HG02973 (cell line): ENCODE results near the gene RANBP1.
A peak's percentile ranks its signal among the peaks of the same experiment; 100 is the strongest.

Source experiments
- ATAC-seq: cut with Tn5 transposase; IDR thresholded peaks from one replicate; pipeline ENCODE4 v1.9.1; 2021; ENCODE audit warnings: moderate library complexity; ENCODE audit not compliant: unreplicated experiment

The RANBP1 gene

DNA sequence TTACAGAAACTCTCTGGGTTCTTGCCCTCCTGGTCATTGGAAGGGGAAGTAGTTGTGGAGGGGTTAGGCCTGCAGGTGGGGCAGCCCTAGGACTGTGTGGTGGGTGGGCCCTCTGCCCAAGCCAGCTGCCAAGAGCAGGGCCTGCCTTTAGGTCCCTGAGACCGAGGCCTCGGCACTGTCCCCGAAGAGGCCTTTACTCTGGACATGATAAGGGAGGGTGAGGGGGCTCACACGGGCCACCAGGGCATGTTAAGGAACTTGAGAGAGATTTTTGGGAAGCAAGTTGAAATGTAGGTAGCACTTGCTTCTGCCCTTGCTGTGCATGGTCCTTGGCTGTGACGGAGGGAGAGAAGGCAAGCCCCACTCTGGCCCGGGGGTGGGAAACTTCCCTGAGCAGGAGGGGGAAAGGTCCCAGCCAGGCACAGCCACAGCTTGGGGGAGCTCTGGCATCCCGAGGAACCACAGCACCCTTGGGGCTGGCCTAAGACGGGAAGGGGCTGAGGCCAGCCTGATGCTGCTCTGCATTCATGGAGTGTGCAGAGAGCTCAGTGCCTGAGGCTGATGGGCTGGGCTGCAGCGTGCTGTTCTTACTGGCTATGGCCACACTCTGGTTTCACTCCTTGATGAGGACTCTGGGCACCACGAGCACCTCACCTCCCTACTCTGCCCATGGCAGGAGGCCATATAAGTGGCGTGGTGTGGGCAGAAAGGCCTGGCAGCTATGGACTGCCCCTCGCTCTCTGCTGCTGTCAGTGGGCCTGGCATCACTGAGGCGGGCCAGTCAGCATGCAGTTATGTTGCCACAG lies 7.8 kb upstream of the RANBP1 start:
- no peak for ATAC-seq

DNA sequence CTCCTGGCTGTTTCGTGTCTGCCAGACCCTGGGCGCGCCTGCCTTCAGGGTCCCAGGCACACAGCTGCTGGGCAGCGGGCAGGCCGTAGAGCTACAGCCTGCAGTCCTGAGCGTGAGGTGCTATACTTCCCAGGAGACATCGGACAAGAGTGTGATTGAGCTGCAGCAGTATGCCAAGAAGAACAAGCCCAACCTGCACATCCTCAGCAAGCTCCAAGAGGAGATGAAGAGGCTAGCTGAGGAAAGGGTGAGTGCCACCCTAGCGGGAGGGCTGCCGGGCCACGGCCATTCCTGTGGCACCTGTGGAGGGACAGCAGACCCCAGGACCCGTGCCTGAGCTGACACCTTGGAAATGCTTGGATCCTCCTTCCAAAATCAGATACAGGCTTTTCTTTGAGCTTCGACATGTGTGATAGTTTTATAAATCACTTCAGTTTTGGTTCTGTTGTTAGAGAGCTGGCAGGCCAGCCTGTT lies 7.1 kb upstream of the RANBP1 start:
- ATAC-seq, result no peak

DNA sequence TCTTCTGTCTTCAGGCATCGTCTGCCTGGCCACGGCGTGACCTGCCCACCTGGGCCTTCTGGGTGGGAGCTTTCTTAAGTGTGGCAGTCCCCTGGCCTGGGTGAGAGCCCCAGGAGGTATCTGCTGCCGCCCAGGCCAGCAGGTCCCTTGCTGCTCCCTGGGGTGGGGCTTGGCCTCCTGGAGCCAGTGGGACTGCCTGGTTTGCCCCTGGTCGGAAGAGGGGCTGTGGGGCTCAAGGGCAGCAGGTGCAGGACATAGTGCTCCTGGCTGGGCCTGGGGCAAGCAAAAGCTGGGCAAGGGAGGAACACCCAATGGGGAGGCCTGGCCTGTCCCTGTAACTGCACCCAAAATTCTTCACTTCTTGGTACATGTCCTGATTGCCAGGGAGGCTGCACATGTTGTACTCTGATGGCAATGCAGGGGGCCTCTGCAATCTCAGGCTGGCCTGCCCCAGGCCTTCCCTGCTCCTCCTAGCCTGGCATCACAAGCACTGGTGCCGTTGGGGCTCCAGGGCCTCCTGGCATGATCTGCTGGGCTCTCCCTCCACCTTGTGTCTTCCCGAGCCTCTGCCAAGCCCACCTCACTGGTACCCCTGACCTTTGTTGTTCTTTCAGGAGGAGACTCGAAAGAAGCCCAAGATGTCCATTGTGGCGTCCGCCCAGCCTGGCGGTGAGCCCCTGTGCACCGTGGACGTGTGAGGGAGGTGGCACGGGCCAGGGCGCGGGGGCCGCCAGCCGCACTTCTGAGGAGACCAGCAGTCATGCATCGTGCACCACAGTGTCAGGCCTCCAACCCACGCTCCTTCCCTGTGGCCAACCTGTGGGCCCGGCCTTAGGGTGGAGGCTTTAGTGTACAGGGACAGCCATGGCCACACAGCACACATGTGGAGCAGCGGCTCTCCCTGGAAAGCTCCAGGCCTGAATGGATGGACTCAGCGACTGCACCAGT lies 6.2 kb upstream of the RANBP1 start:
- ATAC-seq, result no peak

DNA sequence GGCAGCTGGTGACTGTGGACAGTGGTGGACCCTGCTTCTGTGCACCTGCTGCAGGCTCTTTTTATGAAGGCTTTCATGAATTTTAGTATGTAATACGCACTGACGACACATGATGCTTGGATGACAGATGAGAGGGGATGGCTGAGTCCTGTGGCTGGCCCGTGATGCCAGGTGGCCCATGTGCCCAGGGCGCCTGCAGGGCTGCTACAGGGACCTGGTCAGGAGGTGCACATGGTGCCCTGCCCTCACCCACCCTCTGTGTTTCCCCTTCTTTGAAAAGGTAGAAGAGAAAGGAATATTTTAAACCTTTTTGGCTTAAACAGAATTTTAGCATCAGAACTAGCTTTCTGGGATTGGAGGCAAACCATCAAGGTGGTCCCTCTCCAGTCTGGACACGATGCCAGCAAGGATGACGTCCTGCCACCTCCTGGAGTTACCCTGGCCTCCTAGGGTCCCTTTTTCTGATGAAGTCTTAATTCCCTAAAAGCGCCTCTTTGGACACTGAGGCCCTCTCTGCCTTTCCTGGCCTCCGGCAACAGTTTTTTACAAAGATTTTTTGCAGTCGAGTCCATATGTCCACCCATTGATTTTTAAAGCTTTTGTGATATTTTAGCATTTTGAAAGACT lies 5.4 kb upstream of the RANBP1 start:
- ATAC-seq, result no peak

DNA sequence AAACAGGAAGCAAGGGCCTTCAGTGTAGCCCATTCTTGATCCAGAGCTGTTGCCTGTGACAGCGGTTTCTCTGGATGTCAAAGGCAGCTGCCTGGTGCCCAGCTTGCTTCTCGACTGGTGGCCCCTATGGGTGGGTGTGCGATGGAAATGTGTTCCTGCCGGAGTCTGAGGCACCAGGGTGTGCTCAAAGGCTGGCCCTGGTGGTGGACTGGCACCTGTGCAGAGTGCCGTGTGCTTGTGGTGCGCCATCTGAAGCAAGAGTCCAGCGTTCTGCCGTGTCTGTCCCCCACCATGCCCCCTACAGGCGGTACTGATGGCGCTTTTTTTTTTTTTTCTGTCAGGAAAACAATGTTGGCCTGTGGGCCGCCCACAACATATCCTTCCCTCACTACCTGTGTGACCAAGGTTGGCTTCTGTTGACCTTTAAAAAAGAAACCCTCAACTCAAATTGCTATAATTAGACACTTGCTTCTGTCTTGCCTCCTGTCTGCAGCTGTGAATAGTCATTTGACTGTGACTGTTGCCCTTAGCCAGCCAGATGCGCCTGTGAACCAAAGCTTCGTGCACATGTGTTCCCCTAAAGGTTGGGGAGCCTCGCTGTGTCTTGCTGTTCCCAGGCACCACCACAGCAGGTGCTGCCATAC lies 4.7 kb upstream of the RANBP1 start:
- no peak for ATAC-seq

DNA sequence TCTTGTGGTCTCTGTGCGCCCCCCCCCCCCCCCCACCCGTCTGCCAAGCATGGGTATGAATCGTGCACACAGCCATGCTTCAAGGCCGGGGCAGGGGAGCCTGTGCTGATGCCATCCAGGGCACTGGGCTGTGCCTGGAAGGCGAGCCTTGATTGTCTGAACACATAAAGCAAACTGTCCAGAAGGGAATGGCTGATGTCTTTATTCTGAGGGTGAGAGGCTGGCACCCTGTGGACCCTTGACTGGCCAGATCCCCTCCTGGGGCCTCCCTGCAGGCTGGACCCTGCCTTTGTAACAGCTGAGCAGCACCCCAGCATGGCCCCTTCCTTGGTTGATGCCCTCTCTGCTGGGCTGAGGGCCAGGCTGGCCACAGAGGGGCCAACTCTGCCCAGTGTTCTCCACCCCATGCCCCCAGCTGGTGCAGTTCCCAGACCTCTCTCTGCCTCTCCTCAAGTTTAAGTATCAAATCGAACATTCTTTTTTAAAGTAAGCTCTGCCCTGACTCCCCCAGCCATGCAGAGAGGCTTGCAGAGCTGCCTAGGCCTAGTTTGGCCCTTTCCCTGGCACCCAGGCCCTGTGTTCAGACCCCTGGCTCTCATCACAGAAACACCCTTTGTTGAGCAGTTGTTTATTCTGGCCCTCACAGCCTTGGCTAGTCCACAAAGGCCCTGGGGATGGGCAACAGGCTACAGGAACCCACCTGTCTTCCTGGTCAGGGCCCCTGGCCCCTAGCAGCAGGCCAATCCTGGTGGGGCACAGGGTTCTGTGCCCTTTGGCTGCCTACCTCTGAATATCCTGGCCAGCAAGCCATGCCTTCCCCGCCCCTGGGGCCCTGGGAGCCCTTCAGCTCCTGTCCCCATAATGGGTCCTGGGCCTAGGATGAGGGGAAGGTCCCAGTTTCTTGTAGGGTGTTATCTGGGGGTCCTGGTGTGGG lies 3.9 kb upstream of the RANBP1 start:
- ATAC-seq, result no peak

DNA sequence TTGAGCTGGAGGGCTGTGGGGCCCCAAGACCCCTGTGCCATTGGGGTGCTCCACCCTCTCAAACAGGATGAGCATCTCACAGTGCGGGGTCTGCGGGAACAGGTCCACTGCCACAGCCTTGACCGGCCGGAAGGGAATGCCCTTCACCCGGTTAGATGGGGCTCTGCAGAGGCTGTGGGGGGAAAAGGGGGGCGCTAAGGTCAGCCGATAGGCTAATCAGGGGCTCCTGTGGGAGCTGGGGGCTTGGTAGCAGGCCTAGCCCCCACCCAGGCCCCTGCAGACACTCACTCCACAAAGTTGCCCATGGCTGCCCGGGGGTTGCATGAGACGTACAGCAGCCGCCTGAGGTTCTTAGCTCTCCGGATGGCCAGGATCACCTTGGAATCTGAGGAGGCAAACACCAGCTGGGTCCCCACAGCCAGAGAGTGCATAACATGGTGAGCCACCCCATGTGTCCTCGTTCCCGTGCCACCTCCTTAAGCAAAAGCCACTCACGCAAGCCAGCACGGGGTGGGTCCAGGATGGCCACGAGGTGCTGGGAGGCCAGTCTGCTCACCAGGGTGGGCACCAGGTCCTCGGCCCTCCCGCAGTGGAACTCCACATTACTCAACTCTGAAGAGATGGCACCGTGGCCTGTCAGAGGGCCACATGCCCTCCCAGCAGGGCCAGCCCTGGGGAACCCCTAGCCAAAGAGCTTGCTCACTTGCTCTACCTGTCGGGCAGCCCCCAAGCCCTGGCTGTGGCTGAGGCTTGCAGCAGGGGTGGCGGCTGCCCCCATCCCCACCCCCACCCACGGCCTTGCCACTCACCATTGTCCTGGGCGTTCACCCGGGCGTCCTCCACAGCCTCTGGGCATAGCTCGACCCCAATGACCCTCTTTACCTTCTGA lies 3.0 kb upstream of the RANBP1 start:
- no peak for ATAC-seq

DNA sequence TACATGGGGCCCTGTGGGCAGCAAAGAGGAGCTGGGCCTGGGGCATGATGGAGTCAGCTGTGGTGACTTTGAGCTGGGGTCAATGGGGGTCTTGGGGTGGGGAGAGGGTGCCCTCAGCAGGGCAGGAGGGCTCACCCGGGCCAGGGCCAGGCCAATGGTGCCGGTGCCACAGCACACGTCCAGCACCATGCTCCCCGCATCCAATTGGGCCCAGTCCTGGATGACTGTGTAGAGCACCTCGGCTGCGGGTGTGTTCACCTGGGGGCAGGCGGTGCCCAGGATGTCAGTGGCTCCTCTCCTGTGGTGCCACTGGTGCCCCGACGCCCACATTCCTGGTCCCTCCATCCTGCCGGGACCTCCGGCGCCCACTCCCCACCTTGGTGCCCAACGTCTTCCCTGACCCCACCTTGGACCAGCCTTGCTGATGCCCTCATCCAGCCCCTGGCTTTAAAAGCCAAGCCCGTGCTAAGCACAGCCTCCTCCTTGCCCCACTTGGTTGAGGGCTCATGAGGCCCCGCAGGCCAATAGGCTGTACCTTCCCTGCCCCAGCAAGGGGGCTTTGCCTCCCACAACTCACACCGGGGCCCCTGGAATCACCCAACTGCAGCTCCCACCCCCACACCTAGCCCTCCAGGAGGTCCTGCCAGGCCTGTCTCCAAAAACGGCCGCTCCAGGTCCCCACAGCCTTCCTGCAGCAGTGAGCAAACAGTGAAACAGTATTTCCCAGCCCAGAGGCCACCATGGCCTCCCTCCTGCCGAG lies 2.2 kb upstream of the RANBP1 start:
- ATAC-seq, result no peak

DNA sequence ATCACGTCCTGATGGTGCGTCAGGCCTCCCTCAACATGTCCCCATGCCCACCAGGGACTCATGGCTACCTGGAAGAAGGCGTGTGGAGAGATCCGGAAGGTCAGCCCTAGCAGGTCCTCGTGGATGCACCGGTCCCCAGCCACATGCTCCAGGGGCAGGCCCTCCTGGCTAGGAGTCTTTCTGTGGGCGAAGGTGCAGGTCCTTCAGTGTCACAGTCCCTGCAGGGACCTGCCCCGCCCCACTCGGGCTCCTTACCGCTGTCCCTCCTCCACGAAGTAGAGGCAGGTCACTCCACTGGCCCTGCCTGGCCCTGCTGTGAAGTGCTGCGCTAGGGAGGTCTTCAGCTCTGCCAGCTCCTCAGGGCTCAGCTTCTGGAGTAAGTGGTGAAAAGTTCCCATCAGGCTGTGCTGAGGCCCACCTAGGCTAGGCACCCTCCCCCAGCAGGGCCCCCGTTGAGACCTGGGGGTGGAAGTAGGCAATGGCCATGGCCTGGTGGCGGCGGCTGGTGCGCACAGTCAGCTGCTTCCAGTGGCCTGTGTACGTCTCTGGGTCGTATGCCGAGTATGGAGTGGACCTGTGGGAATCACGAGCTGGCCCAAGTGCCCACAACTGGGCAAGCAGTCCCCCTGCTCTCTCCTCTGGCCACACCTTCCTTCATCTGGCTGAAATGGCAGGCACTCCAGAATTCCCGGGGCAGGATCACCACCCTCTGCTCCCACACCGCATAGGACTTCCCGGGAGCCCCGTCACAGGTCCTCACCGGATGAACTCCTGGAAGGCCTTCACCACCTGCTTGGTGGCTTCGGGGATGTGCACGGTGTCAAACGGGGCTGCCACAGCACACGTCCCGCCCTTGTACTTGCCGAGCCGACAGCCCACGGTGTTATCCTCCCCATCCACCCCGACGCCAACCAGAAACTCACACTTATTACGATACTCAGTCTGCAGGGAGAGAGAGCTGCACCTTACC lies 1.1 kb upstream of the RANBP1 start:
- ATAC-seq, result no peak

DNA sequence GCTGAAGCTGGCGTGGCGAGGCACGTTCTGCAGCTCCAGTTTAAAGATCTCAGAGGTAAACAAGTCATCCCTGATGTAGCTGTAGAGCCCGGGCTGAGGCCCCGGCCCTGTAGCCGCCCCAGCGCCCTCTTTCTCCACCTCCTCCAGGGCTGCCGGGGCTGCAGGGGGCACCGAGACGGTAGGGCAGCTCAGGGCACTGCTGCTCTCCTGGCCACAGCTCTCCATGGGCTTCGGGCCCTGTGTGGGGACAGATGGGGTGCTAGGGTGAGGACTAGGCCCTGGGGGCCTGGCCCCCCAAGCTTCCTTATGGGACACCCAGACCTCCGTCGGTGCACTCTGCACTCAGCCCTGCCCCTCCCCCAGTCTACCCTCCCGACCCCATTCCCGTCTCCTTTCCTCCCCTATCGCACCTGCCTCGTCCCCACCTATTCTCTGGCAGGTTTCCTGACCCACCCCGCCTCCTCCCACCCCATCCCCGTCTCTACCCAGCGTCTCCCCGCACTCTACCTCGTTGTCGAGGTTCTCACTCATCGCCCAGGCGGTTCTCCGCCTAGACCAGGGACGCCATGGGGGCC lies 559 bp downstream of the RANBP1 start:
- ATAC-seq, result no peak

DNA sequence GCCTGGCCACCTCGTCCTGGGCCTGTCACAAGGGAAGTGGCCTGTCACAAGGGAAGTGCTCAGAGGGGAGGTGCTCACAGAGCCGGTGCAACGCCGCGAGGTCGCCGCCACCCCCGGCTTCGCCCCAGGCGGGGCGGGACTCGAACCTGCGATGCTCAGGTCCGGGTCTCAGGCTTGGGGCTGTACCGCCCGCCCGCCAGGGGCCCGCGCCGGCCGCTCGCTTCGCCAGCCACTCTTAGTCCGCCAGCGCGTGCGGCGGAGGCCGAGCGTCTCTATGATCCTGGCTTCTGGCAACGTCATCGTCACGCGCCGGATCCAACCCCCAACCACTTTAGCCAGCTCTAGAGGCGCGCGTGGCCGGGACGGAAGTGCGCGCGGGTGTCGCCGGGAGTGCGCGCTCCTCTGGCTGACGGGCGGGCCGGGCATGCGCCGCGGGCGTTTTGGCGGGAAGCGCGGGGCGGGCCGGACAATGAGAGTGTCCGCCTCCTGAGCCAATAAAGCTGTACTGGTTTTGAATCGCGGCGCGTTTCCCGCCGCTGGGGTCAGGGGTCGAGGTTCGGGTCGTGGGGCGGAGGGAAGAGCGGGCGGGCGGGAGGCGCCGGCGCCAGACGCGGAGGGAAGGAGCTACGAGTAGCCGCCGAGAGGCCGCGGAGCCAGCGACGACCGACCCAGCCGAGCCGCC lies 1.2 kb downstream of the RANBP1 start, which contains the start of gene TRMT2A:
TRMT2A (minus strand) TSS at position 276 of the 682 bp plus-strand sequence. CDS start 320 bp downstream, outside the sequence.
- ATAC-seq, result peak; percentile 58

DNA sequence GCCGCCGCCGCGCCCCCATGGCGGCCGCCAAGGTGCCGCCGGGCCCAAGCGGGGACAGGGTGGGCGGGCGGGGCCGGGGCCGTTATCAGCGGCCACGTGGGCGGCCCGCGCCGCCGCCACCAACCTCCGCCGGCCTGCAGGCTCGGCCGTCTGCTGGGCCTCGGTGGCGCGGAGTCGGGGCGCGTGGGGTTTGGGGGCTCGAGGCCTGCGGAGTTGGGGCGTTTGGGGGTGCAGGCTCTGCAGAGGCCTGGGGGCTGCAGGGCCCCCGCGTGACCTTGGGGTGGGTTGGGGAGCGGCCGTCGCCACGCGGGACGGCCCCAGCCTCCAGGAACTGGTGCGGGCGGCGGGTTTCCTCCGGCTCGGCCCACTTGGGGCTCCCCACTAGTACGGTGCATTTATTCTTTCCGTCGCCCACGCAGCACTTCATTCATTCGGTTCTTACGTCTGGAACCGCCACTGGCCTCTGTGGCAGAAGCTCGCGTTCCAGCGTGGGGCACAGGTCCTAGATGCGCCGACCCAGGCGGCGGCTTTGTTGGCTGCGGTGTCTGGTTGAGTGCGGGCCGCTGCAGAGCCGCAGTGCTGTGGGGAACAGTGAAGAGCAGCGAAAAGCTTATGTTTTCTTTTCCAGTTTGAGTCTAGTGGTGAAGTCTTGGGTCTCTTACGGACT lies 1.9 kb downstream of the RANBP1 start:
- ATAC-seq, result peak; percentile 11

DNA sequence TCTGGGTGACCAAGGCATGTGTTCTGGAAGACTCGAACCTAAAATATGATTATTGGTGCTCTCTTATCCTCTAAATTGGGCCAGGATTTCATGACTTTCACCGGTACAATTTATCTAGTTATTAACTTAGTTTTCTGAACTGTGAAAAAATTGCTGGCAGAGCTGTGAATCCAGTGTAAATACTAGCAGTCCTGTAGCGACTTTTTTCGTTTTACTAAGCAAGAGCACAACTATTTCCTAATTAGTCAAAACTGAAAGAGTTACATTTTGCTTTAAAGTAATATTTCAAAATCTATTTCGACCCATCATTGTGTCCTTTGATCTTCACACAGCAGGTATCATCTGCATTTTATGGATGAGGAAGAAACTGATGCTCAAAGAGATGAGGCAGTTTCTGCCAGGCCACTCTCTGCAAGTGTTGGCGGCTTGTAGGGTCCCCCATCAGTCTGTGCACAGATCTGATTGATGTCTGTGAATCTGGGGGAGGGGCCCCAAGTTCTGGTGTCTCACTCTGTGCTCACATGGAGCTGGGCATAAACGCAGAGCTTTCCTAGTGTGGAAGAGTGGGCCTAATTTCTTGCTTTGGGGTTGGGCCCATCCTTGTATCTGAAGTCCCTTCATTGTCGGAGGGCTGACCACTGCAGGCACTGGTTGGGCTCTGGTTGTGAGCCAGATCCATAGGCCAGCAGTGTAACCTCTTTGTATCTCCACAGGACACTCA lies 2.6 kb downstream of the RANBP1 start:
- ATAC-seq, result no peak

DNA sequence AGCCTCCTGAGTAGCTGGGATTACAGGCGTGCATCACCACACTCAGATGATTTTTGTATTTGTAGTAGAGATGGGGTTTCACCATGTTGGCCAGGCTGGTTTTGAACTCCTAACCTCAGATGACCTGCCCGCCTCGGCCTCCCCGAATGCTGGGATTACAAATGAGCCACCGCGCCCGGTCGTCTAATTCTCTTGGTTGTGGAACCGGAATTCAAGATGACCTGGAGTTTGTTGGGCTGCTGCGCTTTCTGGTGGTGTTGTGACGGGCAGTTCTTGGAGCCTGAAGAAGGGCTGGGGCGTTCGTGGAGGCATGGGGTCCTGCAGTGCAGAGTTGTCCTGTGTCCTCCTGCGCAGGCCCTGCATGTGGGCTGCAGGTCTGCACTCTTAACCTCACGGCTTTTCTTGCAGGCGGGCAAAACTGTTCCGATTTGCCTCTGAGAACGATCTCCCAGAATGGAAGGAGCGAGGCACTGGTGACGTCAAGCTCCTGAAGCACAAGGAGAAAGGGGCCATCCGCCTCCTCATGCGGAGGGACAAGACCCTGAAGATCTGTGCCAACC lies 6.0 kb downstream of the RANBP1 start:
- ATAC-seq, result no peak
